NK-92 (cell line): ENCODE data around the gene ZCCHC7.
"Not testable (repeated sequence)": the region's sequence is repeated elsewhere in the genome, so short reads cannot be mapped to it uniquely, and the experiment has no call there.

Source experiments
- DNase-seq: peaks from one replicate; lab custom pipeline; 2025; ENCODE audit not compliant: unreplicated experiment; lab: John Stamatoyannopoulos, UW

ZCCHC7 gene

DNA sequence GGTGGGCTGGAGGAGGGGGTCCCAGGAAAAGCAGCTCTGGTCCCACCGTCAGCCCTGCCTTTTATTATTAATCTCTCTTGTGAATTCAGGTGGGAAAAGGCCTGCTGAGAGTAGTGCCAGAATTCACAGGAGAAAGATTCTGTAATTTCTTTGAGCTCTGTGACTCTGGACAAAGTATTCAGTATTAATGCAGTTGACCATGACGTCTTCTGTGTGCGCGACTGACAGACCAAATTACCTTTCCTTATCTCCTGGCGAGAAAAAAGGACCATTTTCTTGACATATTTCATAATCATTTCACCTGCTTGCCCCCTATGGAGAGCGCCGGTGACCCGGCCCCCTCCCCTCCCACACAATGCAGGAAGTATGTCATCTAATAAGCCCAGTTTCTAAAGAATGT, 275.3 kb downstream of the ZCCHC7 start:
- no peak for DNase-seq

DNA sequence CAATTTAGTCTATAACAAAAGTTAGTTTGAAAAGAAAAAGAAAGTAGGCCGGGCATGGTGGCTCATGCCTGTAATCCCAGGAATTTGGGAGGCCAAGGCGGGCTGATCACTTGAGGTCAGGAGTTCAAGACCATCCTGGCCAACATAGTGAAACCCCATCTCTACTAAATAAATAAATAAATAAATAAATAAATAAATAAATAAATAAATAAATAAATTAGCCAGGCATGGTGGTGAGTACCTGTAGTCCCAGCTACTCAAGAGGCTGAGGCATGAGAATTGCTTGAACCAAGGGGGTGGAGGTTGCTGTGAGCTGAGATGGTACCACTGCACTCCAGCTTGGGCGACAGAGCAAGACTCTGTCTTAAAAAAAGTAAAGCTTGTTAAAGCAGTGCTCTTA, 277.6 kb downstream of the ZCCHC7 start:
- not testable (repeated sequence) for DNase-seq

DNA sequence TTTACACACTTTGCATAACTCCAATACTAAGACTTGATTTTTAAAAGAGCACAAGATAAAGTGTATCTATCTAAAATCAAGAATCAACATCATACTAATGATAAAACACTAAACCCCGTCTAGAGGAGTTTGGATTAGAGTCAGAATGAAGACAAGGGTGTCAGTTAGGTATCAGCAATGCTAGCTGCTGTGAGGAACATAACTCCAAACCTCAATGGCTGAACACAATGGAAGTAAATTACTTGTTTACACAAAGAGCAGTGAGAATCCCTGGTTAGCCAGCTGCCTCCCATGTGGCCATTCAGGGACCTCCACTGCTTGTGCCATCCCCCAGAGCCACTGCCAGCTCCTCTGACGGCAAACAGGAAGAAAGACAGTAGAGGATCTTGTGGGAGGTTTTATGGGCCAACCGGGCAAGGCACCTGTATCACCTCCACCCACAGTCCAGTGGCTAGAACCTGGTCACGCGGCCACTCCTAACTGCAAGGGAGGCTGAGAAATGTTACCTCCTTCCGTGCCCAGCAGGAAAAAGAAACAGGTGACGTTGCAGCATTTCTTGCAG, 278.2 kb downstream of the ZCCHC7 start:
- no peak for DNase-seq

DNA sequence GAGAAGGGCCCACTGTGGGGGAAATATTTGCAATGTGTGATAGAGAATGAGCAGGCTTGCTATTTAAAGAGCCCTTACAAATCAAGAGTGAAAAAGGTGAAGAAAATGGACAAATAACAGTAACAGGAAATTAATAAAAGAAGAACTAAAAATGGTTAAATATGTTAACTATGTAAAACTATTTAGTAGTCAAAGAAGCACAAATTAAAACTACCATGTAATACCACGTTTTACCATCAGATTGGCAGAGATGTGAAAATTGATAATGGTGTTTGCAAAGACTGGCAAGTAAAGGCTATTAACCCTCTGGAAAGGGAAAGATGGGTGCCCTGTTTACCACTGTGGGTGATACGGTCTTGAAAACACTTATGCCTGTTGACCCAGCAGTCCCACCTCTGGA, 279.0 kb downstream of the ZCCHC7 start:
- no peak for DNase-seq

DNA sequence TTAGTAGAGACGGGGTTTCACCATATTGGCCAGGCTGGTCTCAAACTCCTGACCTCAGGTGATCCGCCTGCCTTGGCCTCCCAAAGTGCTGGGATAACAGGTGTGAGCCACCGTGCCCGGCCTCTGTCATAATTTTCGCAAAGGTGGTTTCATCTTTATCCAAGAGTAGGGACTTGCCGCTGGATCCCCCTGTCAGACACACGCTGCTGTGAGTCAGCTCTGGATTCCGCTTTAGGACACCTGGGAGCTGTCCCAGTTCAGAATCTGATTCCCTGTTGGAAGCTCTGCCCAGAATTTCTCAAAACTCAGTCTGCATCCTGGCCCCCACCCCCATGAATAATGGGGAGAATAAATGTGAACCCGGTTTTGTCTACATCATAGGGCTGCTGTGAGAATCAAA, 284.2 kb downstream of the ZCCHC7 start:
- DNase-seq: no peak

DNA sequence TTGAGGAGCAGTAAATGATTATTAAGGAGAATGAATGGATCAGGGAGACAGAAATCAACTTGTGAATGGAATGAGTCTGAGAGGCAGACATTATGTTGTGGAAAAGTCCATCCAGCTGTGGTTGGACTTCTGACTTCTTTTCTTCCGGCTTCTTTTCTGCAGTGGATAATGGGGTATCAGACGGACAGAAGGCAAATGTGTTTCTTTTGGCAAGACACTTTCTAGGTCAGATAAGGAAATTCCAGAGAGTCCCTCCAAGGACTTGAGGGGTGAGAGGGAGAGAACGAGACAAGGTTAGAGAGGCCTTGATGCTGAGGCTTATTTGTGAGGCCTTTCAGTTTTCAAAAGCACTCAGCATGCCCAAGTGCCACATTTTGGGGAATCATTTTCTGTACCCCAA, 285.0 kb downstream of the ZCCHC7 start:
- no peak for DNase-seq

DNA sequence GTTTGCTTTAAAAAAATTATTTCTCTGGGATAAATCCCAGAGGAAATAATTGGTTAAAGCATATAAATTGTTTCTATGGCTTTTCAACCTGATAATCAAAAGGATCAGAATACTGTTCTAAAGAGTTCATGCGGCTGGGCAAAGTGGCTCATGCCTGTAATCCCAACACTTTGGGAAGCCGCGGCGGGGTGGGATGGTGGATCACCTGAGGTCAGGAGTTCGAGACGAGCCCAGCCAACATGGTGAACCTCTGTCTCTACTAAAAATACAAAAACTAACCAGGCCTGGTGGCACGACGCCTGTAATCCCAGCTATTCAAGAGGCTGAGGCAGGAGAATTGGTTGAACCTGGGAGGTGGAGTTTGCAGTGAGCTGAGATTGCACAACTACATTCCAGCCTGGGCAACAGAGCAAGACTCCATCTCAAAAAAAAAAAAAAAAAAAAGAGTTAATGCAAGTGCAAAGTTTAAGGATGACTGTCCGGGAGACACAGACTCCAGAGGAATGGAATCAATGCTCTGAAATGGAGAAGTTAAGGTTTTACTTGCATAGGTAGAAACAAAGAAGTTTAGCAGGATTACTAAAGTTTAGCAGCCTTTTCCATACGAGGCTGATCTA, 285.5 kb downstream of the ZCCHC7 start:
- DNase-seq: no peak

DNA sequence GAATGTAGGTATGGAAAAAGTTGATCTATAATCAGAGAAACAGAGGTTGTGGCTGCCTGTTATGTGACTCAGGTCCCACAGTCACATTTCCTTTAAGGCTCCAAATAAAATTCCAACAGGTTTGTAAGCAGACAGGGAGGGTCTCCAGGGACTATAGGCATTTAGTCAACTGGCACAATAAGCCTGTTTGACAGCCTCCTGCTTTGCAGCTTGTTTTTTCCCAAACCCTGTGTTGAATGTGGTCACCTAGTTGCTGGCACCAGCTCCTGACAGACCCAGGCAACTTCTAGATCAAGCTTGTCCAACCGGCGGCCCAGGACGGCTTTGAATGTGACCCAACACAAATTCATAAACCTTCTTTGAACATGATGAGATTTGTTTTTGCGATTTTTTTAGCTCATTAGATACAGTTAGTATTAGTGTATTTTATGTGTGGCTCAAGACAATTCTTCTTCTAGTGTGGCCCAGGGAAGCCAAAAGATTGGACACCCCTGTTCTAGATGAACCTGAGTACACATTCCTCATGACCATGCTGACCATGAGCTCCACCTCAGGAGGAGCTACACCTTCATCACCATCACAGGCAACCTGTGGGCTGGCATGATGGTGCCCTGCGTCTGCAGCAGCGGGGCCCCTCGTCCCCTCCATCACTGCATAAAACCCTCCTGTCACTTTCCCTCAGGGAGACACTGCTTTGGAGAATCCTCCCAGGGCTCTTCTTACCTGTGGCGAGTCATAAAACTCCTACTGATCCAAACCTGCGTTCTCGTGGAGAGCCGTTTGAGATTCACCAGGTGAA, 286.4 kb downstream of the ZCCHC7 start:
- no peak for DNase-seq

DNA sequence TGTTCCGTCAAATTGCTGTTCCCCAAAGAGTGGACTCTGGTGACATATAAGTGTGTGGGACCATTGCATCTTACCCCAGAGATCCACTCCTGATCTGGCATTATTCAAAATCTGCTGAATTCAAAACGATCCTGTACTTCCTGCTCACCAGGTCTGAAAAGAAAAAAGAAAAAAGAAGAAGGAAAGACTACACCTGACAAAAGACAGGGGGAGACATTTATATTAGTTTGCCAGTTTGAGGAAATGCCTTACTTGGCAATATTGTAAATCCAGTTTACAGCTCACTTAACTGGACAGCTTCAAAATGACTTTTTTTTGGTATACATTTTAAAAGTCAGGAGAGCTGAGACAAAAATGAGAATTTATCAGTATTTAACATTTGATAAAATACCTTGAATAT, 287.1 kb downstream of the ZCCHC7 start:
- DNase-seq: no peak
